Gastrocnemius medialis (tissue), 4 donors: ENCODE data around the gene ZP1.

Experiments used
- CTCF ChIP-seq, 5 experiments: fragments of 450-650 bp in 3 of 5; fragments of 200-600 bp in 2 of 5; sonication (generic) in 2 of 5; IDR thresholded peaks in 4 of 5; conservative IDR thresholded peaks in 1 of 5; 1 replicate in 4 of 5; 2 replicates in 1 of 5; pipeline ENCODE4 v1.5.1; 2016 to 2019; ENCODE audit warnings: antibody characterized with exemption in 5 of 5, mild to moderate bottlenecking in 3 of 5, moderate library complexity in 3 of 5
- POLR2A ChIP-seq, 2 donors: fragments of 450-650 bp; IDR thresholded peaks; one replicate each; pipeline ENCODE4 v1.6.1; 2017; ENCODE audit warnings: antibody characterized with exemption in 2 of 2, mild to moderate bottlenecking in 2 of 2, moderate library complexity in 2 of 2

- TF ChIP-seq CTCF (IDR thresholded peaks at IDR 0.05 in 4 of 5, conservative IDR thresholded peaks at IDR 0.05 in 1 of 5), result no peak
- TF ChIP-seq POLR2A (IDR thresholded peaks at IDR 0.05), result no peak
These were observed 51.1 kb downstream of the ZP1 start for GRCh38 chr11:60918251-60918938.
